Measurements from ENCODE around the gene SGSM1. TPM values are rescaled to one million over a fixed set of nuclear protein-coding genes. Genes with fewer than 3 reads are reported as not detected.

SGSM1 gene
- total and polyA plus RNA-seq, 2 of the 4 experiments (the other 2 are of a cell fraction) = not detected

GRCh38 chr22:24763872-24764485, 42.0 kb upstream of the SGSM1 start (continued):
- no peak for TF ChIP-seq MAZ (IDR thresholded peaks at IDR 0.05; ENCODE audit: borderline replicate concordance, low read depth, low read length)
- TF ChIP-seq SMC3 (IDR thresholded peaks at IDR 0.05; ENCODE audit: low read depth, low read length) = no peak
- TF ChIP-seq BHLHE40 (IDR thresholded peaks at IDR 0.05; ENCODE audit: low read depth, low read length) = no peak
- TF ChIP-seq MAFK (IDR thresholded peaks at IDR 0.05; ENCODE audit: low read depth, low read length) = no peak
- TF ChIP-seq NFE2L2 (IDR thresholded peaks at IDR 0.05; ENCODE audit: low read depth, low read length) = no peak
- no peak for TF ChIP-seq POLR2A (IDR thresholded peaks at IDR 0.05; ENCODE audit: low read depth, low read length)

GRCh38 chr22:24765166-24765565, 40.8 kb upstream of the SGSM1 start:
- Histone ChIP-seq H2BK15ac (ENCODE audit: low read depth, low read length) (no peak overlapping the region), H3K36me3 (ENCODE audit: control insufficient read depth, insufficient read depth, low read length) (no peaks in the 10 kb centered on the region), H3K9me3 (ENCODE audit: control insufficient read depth, insufficient read depth, low read length) (no peaks in the 10 kb centered on the region), H4K8ac (ENCODE audit: low read depth in 2 of 2, low read length in 2 of 2) (no peak overlapping the region), H4K91ac (ENCODE audit: insufficient read depth, low read depth, low read length) (no peak overlapping the region), H2AFZ (replicated peaks; ENCODE audit: low read length, poor library complexity) (no peak overlapping the region), H3K9ac (ENCODE audit: low read depth, low read length) (no peak overlapping the region), H2BK120ac (ENCODE audit: low read depth, low read length) (no peak overlapping the region), H3K27ac (ENCODE audit: insufficient read depth, low read length) (no peak overlapping the region), H3K4me1 (ENCODE audit: control insufficient read depth, insufficient read depth, low read length) (peaks cover 4% of the 10 kb centered on the region; the same call in 1 of the 2 replicates), H3K56ac (ENCODE audit: extremely low read depth, insufficient read depth, low read length) (no peak overlapping the region), H3K4ac (ENCODE audit: low read depth, low read length) (no peak overlapping the region), H3K4me2 (ENCODE audit: low read depth, low read length) (no peak overlapping the region), H3K4me3 (ENCODE audit: insufficient read depth, low read depth, low read length) (no peak overlapping the region), H2BK20ac (ENCODE audit: low read depth, low read length) (no peak overlapping the region), H2BK5ac (ENCODE audit: low read depth, low read length, poor library complexity, severe bottlenecking) (no peak overlapping the region), H4K20me1 (ENCODE audit: insufficient read depth, low read length) (no peaks in the 10 kb centered on the region), H3K27me3 (ENCODE audit: control insufficient read depth, insufficient read depth, low read length) (peaks cover 12% of the 10 kb centered on the region), H3K79me1 (ENCODE audit: low read depth in 1 of 2, low read length in 2 of 2) (no peaks in the 10 kb centered on the region), H3K23ac (ENCODE audit: low read depth, low read length) (no peak overlapping the region), H3K14ac (replicated peaks; ENCODE audit: low read depth, low read length) (no peak overlapping the region), H3K9me1 (ENCODE audit: insufficient read depth, low read length) (no peaks in the 10 kb centered on the region), H2AK9ac (replicated peaks; ENCODE audit: low read depth, low read length, poor library complexity) (no peak overlapping the region), H2AK5ac (ENCODE audit: low read depth, low read length) (no peak overlapping the region), H4K5ac (ENCODE audit: low read depth, low read length) (no peak overlapping the region), H3K18ac (ENCODE audit: low read depth, low read length) (no peak overlapping the region)
- DNase-seq (no peak), ATAC-seq (ENCODE audit: low read depth) (no peak)
- in situ Hi-C loops (cut with MboI; ENCODE audit: low sequenced_read_pairs) (no loop called here), intact Hi-C loops (cut with micrococcal nuclease) (no loop called here), dilution Hi-C loops (cut with HindIII; ENCODE audit: low sequenced_read_pairs, unreplicated experiment) (no loop called here)
- CTCF ChIA-PET = no interaction called here
- no peak for TF ChIP-seq USF2 (IDR thresholded peaks at IDR 0.05; ENCODE audit: low read depth, low read length)
- TF ChIP-seq MAZ (IDR thresholded peaks at IDR 0.05; ENCODE audit: borderline replicate concordance, low read depth, low read length) = no peak
- TF ChIP-seq FOS (IDR thresholded peaks at IDR 0.05; ENCODE audit: low read depth, low read length) = no peak
- no peak for TF ChIP-seq POLR2A (IDR thresholded peaks at IDR 0.05; ENCODE audit: low read depth, low read length)
- POLR2A ChIA-PET (ENCODE audit: unreplicated experiment) = no interaction called here
- no TSS peak for BruUV-seq (replicated peaks)
- WGBS, 2 experiments (ENCODE audit: extremely low coverage in 2 of 2, insufficient read length in 1 of 2) = no CpG with 5 or more reads among the region's 5 CpGs

Data from IMR-90 (cell line).